Measurements from ENCODE around the gene GSK3A.
A peak's percentile ranks its signal among the peaks of the same experiment; 100 is the strongest.

GSK3A gene

GRCh38 chr19:42278452-42279154 lies 36.2 kb upstream of the GSK3A start:
- 0 out of 2 replicates have a peak, but pooled peaks cover 3% of the 10 kb centered on the region for H3K36me3 ChIP-seq (ENCODE audit: insufficient read depth, low read length)
- H3K9me3 ChIP-seq (ENCODE audit: insufficient read depth, low read depth, low read length), result no peaks in the 10 kb centered on the region
- H3K9me2 ChIP-seq (replicated peaks; ENCODE audit: low read depth, low read length), result no peaks in the 10 kb centered on the region
- peaks cover 14% of the 10 kb centered on the region; the same call in 1 of the 2 replicates for H3K79me2 ChIP-seq (ENCODE audit: insufficient read depth, low read length)
- H3K27me3 ChIP-seq (ENCODE audit: insufficient read depth, low read length, poor library complexity, severe bottlenecking), result no peaks in the 10 kb centered on the region
- H3K4me3 ChIP-seq (ENCODE audit: low read length, poor library complexity, severe bottlenecking), result peak overlapping the region; percentile 74
- peaks cover 5% of the 10 kb centered on the region; the same call in 1 of the 2 replicates for H3F3A ChIP-seq (ENCODE audit: low read depth)
- H2AFZ ChIP-seq (ENCODE audit: low read length), result no peak overlapping the region
- no peaks in the 10 kb centered on the region for H4K20me1 ChIP-seq (ENCODE audit: insufficient read depth, low read length, poor library complexity, severe bottlenecking)
- TF ChIP-seq EZH2phosphoT487 (IDR thresholded peaks at IDR 0.05; ENCODE audit: borderline replicate concordance), result no peak
- TF ChIP-seq CTCF (conservative IDR thresholded peaks at IDR 0.05; ENCODE audit: low read length), result no peak
- peaks cover 35% of the 10 kb centered on the region for H3K4me1 ChIP-seq (ENCODE audit: insufficient read depth, low read length, poor library complexity, severe bottlenecking)
- peak overlapping the region; percentile 76 for H3K9ac ChIP-seq (ENCODE audit: low read depth, low read length, poor library complexity, severe bottlenecking)
- peak overlapping the region; percentile 87 for H3K4me2 ChIP-seq (ENCODE audit: low read depth, low read length, poor library complexity, severe bottlenecking)

- peaks cover 32% of the 10 kb centered on the region for H3K4me1 ChIP-seq (ENCODE audit: insufficient read depth, low read length, poor library complexity, severe bottlenecking)
Observed at GRCh38 chr19:42277821-42278451, 35.5 kb upstream of the GSK3A start.

GRCh38 chr19:42276821-42277220 lies 34.4 kb upstream of the GSK3A start:
- Histone ChIP-seq H3K27me3 (ENCODE audit: insufficient read depth, low read length, poor library complexity, severe bottlenecking) (no peaks in the 10 kb centered on the region), H3K9ac (ENCODE audit: low read depth, low read length, poor library complexity, severe bottlenecking) (no peak overlapping the region), H3K36me3 (ENCODE audit: insufficient read depth, low read length) (0 out of 2 replicates have a peak, but pooled peaks cover 3% of the 10 kb centered on the region), H3K4me1 (ENCODE audit: insufficient read depth, low read length, poor library complexity, severe bottlenecking) (peaks cover 22% of the 10 kb centered on the region), H3K4me2 (ENCODE audit: low read depth, low read length, poor library complexity, severe bottlenecking) (no peak overlapping the region), H3K9me3 (ENCODE audit: insufficient read depth, low read depth, low read length) (no peaks in the 10 kb centered on the region), H3F3A (ENCODE audit: low read depth) (no peaks in the 10 kb centered on the region), H3K9me2 (replicated peaks; ENCODE audit: low read depth, low read length) (no peaks in the 10 kb centered on the region), H3K79me2 (ENCODE audit: insufficient read depth, low read length) (peaks cover 23% of the 10 kb centered on the region; the same call in 1 of the 2 replicates), H2AFZ (ENCODE audit: low read length) (no peak overlapping the region), H4K20me1 (ENCODE audit: insufficient read depth, low read length, poor library complexity, severe bottlenecking) (no peaks in the 10 kb centered on the region), H3K4me3 (ENCODE audit: low read length, poor library complexity, severe bottlenecking) (no peak overlapping the region)
- no peak for TF ChIP-seq EZH2phosphoT487 (IDR thresholded peaks at IDR 0.05; ENCODE audit: borderline replicate concordance)
- TF ChIP-seq CTCF (conservative IDR thresholded peaks at IDR 0.05; ENCODE audit: low read length), result no peak

More at GRCh38 chr19:42277821-42278451, 35.5 kb upstream of the GSK3A start:
- Histone ChIP-seq H3K79me2 (ENCODE audit: insufficient read depth, low read length) (peaks cover 14% of the 10 kb centered on the region; the same call in 1 of the 2 replicates), H3F3A (ENCODE audit: low read depth) (peaks cover 5% of the 10 kb centered on the region; the same call in 1 of the 2 replicates), H3K4me2 (ENCODE audit: low read depth, low read length, poor library complexity, severe bottlenecking) (no peak overlapping the region), H3K36me3 (ENCODE audit: insufficient read depth, low read length) (0 out of 2 replicates have a peak, but pooled peaks cover 3% of the 10 kb centered on the region), H2AFZ (ENCODE audit: low read length) (no peak overlapping the region), H3K9ac (ENCODE audit: low read depth, low read length, poor library complexity, severe bottlenecking) (peak overlapping the region; percentile 76), H3K27me3 (ENCODE audit: insufficient read depth, low read length, poor library complexity, severe bottlenecking) (no peaks in the 10 kb centered on the region), H3K4me3 (ENCODE audit: low read length, poor library complexity, severe bottlenecking) (no peak overlapping the region), H4K20me1 (ENCODE audit: insufficient read depth, low read length, poor library complexity, severe bottlenecking) (no peaks in the 10 kb centered on the region), H3K9me3 (ENCODE audit: insufficient read depth, low read depth, low read length) (no peaks in the 10 kb centered on the region), H3K9me2 (replicated peaks; ENCODE audit: low read depth, low read length) (no peaks in the 10 kb centered on the region)
- TF ChIP-seq EZH2phosphoT487 (IDR thresholded peaks at IDR 0.05; ENCODE audit: borderline replicate concordance) (no peak), CTCF (conservative IDR thresholded peaks at IDR 0.05; ENCODE audit: low read length) (no peak)
